OCI-LY1 (cell line): ENCODE data around the gene SLCO4A1.

Experiments used
- H2AFZ ChIP-seq: fragments of 200-600 bp; sonication (generic), shearing (Covaris generic); 2 replicates; pipeline ENCODE4 v1.6.0; 2014; ENCODE audit warnings: antibody characterized with exemption, mild to moderate bottlenecking, low read length
- H3F3A ChIP-seq: fragments of 200-600 bp; sonication (generic), shearing (Covaris generic); 2 replicates; pipeline ENCODE4 v1.6.0; 2014; ENCODE audit warnings: mild to moderate bottlenecking, antibody characterized with exemption, low read length, moderate library complexity; ENCODE audit not compliant: insufficient read depth
- H3K27ac ChIP-seq: fragments of 200-600 bp; sonication (generic); 2 replicates; pipeline ENCODE4 v1.5.1; 2014; ENCODE audit warnings: low read length, mixed run types, mild to moderate bottlenecking, low read depth; ENCODE audit not compliant: poor library complexity, severe bottlenecking
- H3K27me3 ChIP-seq: fragments of 200-600 bp; sonication (generic); 2 replicates; pipeline ENCODE4 v1.6.0; 2014; ENCODE audit warnings: antibody characterized with exemption, mild to moderate bottlenecking, low read length, moderate library complexity; ENCODE audit not compliant: insufficient read depth
- H3K36me3 ChIP-seq: fragments of 200-600 bp; sonication (generic); 2 replicates; pipeline ENCODE4 v1.6.1; 2014; ENCODE audit warnings: mild to moderate bottlenecking, antibody characterized with exemption, low read length, moderate library complexity, mixed read lengths; ENCODE audit not compliant: insufficient read depth
- H3K4me1 ChIP-seq: fragments of 200-600 bp; sonication (generic); 2 replicates; pipeline ENCODE4 v1.5.1; 2014; ENCODE audit warnings: mild to moderate bottlenecking, low read length, moderate library complexity; ENCODE audit not compliant: insufficient read depth, severe bottlenecking
- H3K4me2 ChIP-seq: fragments of 200-600 bp; sonication (generic), shearing (Covaris generic); 2 replicates; pipeline ENCODE4 v1.6.1; 2014; ENCODE audit warnings: low read length
- H3K4me3 ChIP-seq: fragments of 200-600 bp; sonication (generic); 2 replicates; pipeline ENCODE4 v1.5.1; 2014; ENCODE audit warnings: low read length, low read depth, mild to moderate bottlenecking, mixed read lengths; ENCODE audit not compliant: poor library complexity, severe bottlenecking
- H3K79me2 ChIP-seq: fragments of 200-600 bp; shearing (Covaris generic); 2 replicates; pipeline ENCODE4 v1.6.1; 2016; ENCODE audit warnings: mixed run types, low read length, mixed read lengths; ENCODE audit not compliant: insufficient read depth
- H3K9ac ChIP-seq: fragments of 200-600 bp; sonication (generic), shearing (Covaris generic); 2 replicates; pipeline ENCODE4 v1.6.1; 2014; ENCODE audit warnings: mild to moderate bottlenecking, low read length, mixed read lengths
- H3K9me2 ChIP-seq: fragments of 200-600 bp; sonication (generic), shearing (Covaris generic); 2 replicates; pipeline ENCODE4 v1.6.1; 2014; ENCODE audit warnings: low read depth, mild to moderate bottlenecking, low read length, mixed read lengths
- H3K9me3 ChIP-seq: fragments of 200-600 bp; shearing (Covaris generic); 2 replicates; pipeline ENCODE4 v1.6.1; 2014; ENCODE audit warnings: low read length, mixed read lengths
- H4K20me1 ChIP-seq: fragments of 200-600 bp; sonication (generic), shearing (Covaris generic); 2 replicates; pipeline ENCODE4 v1.6.0; 2016; ENCODE audit warnings: mild to moderate bottlenecking, low read length; ENCODE audit not compliant: insufficient read depth
- EZH2 ChIP-seq: fragments of 200-600 bp; sonication (generic), shearing (Covaris generic); IDR thresholded peaks from 2 replicates; pipeline ENCODE4 v1.8.0; 2017; ENCODE audit warnings: borderline replicate concordance, mixed run types, mild to moderate bottlenecking, antibody characterized with exemption, low read length, moderate library complexity, mixed read lengths
- TF ChIP-seq, protein P1 (sequence below): fragments of 200-600 bp; sonication (generic), shearing (Covaris generic); IDR thresholded peaks from 2 replicates; pipeline ENCODE4 v1.5.1; 2017; ENCODE audit warnings: mild to moderate bottlenecking, antibody characterized with exemption, low read length, moderate library complexity, mixed read lengths

SLCO4A1 gene

GRCh38 chr20:62637110-62637509, 5.2 kb upstream of the SLCO4A1 start:
- no peaks in the 10 kb centered on the region for H3K9me2 ChIP-seq
- no peaks in the 10 kb centered on the region for H3K36me3 ChIP-seq
- no peaks in the 10 kb centered on the region for H4K20me1 ChIP-seq
- TF ChIP-seq EZH2, result no peak
- TF ChIP-seq, protein P1, sequence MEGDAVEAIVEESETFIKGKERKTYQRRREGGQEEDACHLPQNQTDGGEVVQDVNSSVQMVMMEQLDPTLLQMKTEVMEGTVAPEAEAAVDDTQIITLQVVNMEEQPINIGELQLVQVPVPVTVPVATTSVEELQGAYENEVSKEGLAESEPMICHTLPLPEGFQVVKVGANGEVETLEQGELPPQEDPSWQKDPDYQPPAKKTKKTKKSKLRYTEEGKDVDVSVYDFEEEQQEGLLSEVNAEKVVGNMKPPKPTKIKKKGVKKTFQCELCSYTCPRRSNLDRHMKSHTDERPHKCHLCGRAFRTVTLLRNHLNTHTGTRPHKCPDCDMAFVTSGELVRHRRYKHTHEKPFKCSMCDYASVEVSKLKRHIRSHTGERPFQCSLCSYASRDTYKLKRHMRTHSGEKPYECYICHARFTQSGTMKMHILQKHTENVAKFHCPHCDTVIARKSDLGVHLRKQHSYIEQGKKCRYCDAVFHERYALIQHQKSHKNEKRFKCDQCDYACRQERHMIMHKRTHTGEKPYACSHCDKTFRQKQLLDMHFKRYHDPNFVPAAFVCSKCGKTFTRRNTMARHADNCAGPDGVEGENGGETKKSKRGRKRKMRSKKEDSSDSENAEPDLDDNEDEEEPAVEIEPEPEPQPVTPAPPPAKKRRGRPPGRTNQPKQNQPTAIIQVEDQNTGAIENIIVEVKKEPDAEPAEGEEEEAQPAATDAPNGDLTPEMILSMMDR, result no peak
- no peak overlapping the region for H2AFZ ChIP-seq
- H3K79me2 ChIP-seq, result no peaks in the 10 kb centered on the region
- no peaks in the 10 kb centered on the region for H3K9me3 ChIP-seq
- H3K9ac ChIP-seq, result no peak overlapping the region
- H3K27ac ChIP-seq, result no peak overlapping the region
- no peaks in the 10 kb centered on the region for H3F3A ChIP-seq
- no peak overlapping the region for H3K4me2 ChIP-seq
- H3K4me3 ChIP-seq, result no peak overlapping the region
- H3K27me3 ChIP-seq, result 0 out of 2 replicates have a peak, but pooled peaks cover 4% of the 10 kb centered on the region
- H3K4me1 ChIP-seq, result peaks cover 6% of the 10 kb centered on the region

- H3F3A ChIP-seq, result no peaks in the 10 kb centered on the region
- no peak overlapping the region for H3K9ac ChIP-seq
- H3K4me2 ChIP-seq, result no peak overlapping the region
- no peak overlapping the region for H3K27ac ChIP-seq
- H3K4me3 ChIP-seq, result no peak overlapping the region
- H3K27me3 ChIP-seq, result 0 out of 2 replicates have a peak, but pooled peaks cover 4% of the 10 kb centered on the region
- TF ChIP-seq EZH2, result no peak
- TF ChIP-seq, protein P1, result no peak
- H3K79me2 ChIP-seq, result no peaks in the 10 kb centered on the region
- H3K4me1 ChIP-seq, result peaks cover 6% of the 10 kb centered on the region
- H4K20me1 ChIP-seq, result no peaks in the 10 kb centered on the region
- no peaks in the 10 kb centered on the region for H3K9me3 ChIP-seq
- no peak overlapping the region for H2AFZ ChIP-seq
- no peaks in the 10 kb centered on the region for H3K36me3 ChIP-seq
- no peaks in the 10 kb centered on the region for H3K9me2 ChIP-seq
These were observed 4.7 kb upstream of the SLCO4A1 start for GRCh38 chr20:62637521-62638054.

DNA sequence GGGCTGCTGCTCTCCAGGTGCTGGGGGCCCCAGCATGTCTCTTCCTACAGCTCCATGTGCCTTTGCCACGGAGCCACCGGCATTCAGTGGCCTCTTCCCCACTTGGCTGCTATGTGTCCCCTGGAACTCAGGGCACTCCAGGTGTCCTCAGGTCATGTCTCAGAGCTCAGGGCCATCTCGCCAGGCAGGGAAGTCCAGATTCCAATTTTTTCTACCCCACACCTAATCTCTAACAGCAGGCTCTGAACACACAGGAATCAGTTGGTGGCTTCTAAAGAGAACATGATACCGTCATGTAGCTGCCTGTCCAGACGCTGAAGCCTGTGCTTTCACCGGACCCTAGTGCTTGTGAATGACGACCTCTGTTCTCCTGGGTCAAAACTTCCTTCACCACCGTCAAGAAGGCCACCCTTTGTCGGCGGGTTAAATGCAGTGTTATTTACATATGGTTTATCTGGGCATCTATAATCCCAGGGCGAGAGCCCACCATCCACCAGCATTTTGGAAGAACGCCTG, 4.2 kb upstream of the SLCO4A1 start:
- Histone ChIP-seq H3K4me1 (peaks cover 6% of the 10 kb centered on the region), H3K9ac (no peak overlapping the region), H4K20me1 (no peaks in the 10 kb centered on the region), H3K4me2 (no peak overlapping the region), H3K27ac (no peak overlapping the region), H3K79me2 (no peaks in the 10 kb centered on the region), H3K36me3 (no peaks in the 10 kb centered on the region), H3K27me3 (0 out of 2 replicates have a peak, but pooled peaks cover 4% of the 10 kb centered on the region), H3K9me3 (no peaks in the 10 kb centered on the region), H3F3A (no peaks in the 10 kb centered on the region), H3K4me3 (no peak overlapping the region), H3K9me2 (no peaks in the 10 kb centered on the region), H2AFZ (no peak overlapping the region)
- TF ChIP-seq, protein P1, result no peak
- no peak for TF ChIP-seq EZH2
